GM19099 (cell line): ENCODE data around the gene UXS1.

Source experiments
- POLR2A ChIP-seq: IDR thresholded peaks from 3 replicates; pipeline ENCODE4 v1.6.1; 2011; ENCODE audit warnings: low read depth; ENCODE audit not compliant: insufficient read length; ENCODE audit errors: extremely low read depth

Gene UXS1

GRCh38 chr2:106129592-106129991, 64.5 kb downstream of the UXS1 start:
- no peak for TF ChIP-seq POLR2A

DNA sequence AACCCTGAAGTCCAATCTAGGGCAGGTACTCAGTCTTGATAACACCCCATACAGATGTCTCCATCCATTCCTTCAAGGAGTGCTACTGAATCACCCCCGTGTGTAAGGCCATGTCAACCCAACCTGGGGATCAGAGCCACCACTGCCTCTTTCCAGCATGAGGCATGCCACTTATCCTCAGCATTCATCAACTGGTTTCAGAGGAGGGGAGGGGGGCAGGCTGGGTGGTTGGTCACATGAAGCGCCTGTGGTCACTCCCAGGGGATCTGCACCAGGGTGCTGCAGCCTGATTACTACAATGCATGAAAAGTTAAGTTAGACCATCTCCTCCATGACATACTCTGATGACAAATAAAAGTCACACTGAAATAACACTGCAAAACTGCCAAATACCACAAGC, 65.0 kb downstream of the UXS1 start:
- TF ChIP-seq POLR2A, result no peak

- no peak for TF ChIP-seq POLR2A
Measured at GRCh38 chr2:106127776-106128268, 66.3 kb downstream of the UXS1 start.

DNA sequence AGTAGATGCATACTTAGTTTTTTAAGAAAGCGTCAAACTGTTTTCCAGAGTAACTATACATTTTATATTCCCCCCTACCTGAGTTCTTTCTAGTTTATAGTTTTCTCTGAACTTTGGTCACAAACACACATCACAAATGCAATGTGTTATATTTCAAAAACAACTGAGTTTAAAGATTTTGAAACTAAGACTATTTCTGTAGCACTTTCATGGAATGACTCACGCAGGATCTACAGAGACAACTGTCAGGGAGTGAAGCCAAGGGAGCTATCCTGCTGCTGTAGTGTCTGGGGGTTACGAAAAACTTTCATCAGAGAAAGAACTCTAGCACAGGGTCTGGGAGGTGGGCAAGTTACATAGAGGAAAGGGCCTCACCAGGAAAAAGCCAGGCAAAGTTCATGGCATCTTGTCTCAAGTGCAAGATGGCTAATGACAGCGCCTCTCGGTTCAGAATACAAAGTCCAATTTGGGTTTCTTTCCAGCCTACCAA, 66.8 kb downstream of the UXS1 start:
- no peak for TF ChIP-seq POLR2A

DNA sequence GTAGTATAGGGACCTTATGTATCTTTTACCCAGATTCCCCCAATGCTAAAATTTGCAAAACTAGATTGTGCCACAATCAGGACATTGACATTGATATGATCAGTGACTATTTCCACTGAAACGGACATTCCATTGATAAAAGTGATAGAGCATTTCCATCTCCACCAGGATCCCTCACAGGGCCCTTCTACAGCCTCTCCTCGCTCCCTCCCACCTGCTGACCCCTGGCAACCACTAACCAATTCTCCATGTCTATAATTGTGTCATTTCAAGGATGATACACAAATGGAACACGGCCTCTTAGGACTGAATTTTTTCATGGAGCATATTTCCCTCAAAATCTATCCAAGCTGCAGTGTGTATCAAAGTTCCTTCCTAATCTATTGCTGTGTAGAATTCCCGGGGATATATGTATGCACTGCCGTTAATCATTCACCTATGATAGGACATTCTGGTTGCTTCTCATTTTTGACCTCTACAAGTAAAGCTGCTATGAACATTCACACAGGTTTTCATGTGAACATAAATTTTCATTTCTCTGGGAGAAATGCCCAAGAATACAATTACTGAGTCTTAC, 67.3 kb downstream of the UXS1 start:
- TF ChIP-seq POLR2A, result no peak

DNA sequence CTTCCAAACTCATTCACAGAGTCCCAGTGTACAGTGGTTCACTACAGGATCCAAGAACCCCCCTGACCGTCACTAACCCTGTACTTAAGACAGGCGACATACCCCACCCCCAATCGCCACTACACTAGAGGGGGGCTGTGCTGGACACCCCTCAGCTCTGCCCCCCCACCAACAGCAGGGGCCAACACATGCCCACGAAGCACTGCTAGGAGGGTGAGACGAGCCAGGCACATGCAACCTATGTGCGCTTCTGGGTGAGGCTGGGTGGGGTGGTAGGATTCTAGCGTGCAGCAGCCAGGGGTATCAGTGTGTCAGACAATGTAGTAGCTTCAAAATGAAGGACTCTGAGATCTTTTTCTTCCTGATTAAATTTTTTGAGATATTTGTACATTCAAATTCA, 67.8 kb downstream of the UXS1 start:
- no peak for TF ChIP-seq POLR2A

GRCh38 chr2:106124905-106125549, 69.1 kb downstream of the UXS1 start:
- no peak for TF ChIP-seq POLR2A

GRCh38 chr2:106124106-106124756, 69.9 kb downstream of the UXS1 start:
- no peak for TF ChIP-seq POLR2A

GRCh38 chr2:106122157-106122556, 71.9 kb downstream of the UXS1 start:
- no peak for TF ChIP-seq POLR2A

- no peak for TF ChIP-seq POLR2A
Measured at GRCh38 chr2:106120432-106120831, 73.7 kb downstream of the UXS1 start.

- TF ChIP-seq POLR2A, result no peak
Measured at GRCh38 chr2:106119074-106119473, 75.0 kb downstream of the UXS1 start.

GRCh38 chr2:106117882-106118684, 76.0 kb downstream of the UXS1 start:
- TF ChIP-seq POLR2A, result no peak

DNA sequence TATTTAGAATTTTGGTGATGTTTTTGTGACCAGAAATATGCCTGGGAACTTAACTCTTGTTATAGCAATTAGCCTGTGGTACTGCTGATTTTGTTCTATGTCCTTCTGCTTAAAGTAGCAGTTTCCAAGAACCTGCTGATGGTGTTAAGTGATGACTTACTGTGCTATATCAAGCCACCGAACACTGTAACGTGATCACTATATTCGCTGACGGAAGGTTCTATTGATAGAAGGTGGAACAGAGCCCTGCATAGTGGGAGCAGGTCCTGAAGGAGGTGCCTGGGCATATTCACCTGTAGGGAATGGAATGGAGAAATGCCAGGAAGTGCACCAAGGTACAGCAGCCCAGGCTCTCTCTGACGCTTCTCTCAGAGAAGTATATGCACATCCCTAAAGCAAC, 76.8 kb downstream of the UXS1 start:
- TF ChIP-seq POLR2A, result no peak

GRCh38 chr2:106116248-106116647, 77.9 kb downstream of the UXS1 start:
- TF ChIP-seq POLR2A, result no peak

- TF ChIP-seq POLR2A, result no peak
Measured at GRCh38 chr2:106115665-106116064, 78.4 kb downstream of the UXS1 start.
